Liver (tissue), 9 donors: ENCODE results near the gene GALNTL6. TPM values are rescaled to one million over a fixed set of nuclear protein-coding genes. Genes with fewer than 3 reads are reported as not detected.

Experiments used
- DNase-seq: peaks from one replicate; pipeline ENCODE4 v3.0.0-alpha.2; 2017; ENCODE audit warnings: low spot score
- H3K27ac ChIP-seq, 2 donors: one replicate each; pipeline ENCODE4 v1.7.0; 2013; ENCODE audit warnings: inconsistent platforms in 2 of 2, low read length in 2 of 2, control low read depth in 1 of 2, low read depth in 1 of 2, mild to moderate bottlenecking in 1 of 2
- H3K27me3 ChIP-seq, 4 donors: one replicate each; pipeline versions ENCODE4 v1.6.1 to v1.7.0; 2013; ENCODE audit warnings: low read length in 3 of 4, inconsistent platforms in 1 of 4, mild to moderate bottlenecking in 1 of 4, moderate library complexity in 1 of 4; ENCODE audit not compliant: control insufficient read depth in 4 of 4, insufficient read depth in 4 of 4
- H3K36me3 ChIP-seq, 4 donors: one replicate each; pipeline versions ENCODE4 v1.6.1 to v1.7.0; 2013; ENCODE audit warnings: low read length in 3 of 4, mild to moderate bottlenecking in 3 of 4, low read depth in 1 of 4, moderate library complexity in 1 of 4; ENCODE audit not compliant: control insufficient read depth in 4 of 4, insufficient read depth in 3 of 4
- H3K4me1 ChIP-seq, 4 donors: one replicate each; pipeline versions ENCODE4 v1.6.1 to v1.7.0; 2013; ENCODE audit warnings: low read length in 3 of 4, mild to moderate bottlenecking in 3 of 4, moderate library complexity in 1 of 4; ENCODE audit not compliant: control insufficient read depth in 4 of 4, insufficient read depth in 4 of 4
- H3K4me3 ChIP-seq, 3 donors: one replicate each; pipeline versions ENCODE4 v1.6.1 to v1.7.0; 2013; ENCODE audit warnings: low read length in 3 of 3, control low read depth in 1 of 3, low read depth in 1 of 3, mild to moderate bottlenecking in 1 of 3
- H3K9ac ChIP-seq, 2 donors: one replicate each; pipeline ENCODE4 v1.7.0; 2013; ENCODE audit warnings: low read length in 2 of 2, mild to moderate bottlenecking in 2 of 2, moderate library complexity in 2 of 2, control low read depth in 1 of 2, low read depth in 1 of 2
- H3K9me3 ChIP-seq, 4 donors: one replicate each; pipeline versions ENCODE4 v1.6.1 to v1.7.0; 2013; ENCODE audit warnings: low read length in 3 of 4; ENCODE audit not compliant: control insufficient read depth in 4 of 4
- CTCF ChIP-seq: fragments of 150-350 bp; IDR thresholded peaks from 2 replicates; pipeline ENCODE4 v1.5.1; 2017; ENCODE audit warnings: improper control_type of control experiment, low read depth, low read length; ENCODE audit not compliant: missing input control
- EGR1 ChIP-seq, 2 donors: IDR thresholded peaks; 2 replicates each; pipeline ENCODE4 v1.6.1; 2016 to 2018; ENCODE audit warnings: antibody characterized with exemption in 2 of 2, low read depth in 2 of 2
- FOXA1 ChIP-seq: IDR thresholded peaks from 2 replicates; pipeline ENCODE4 v1.6.1; 2016; ENCODE audit warnings: antibody characterized with exemption
- FOXA2 ChIP-seq: IDR thresholded peaks from 2 replicates; pipeline ENCODE4 v1.6.1; 2016; ENCODE audit warnings: antibody characterized with exemption
- JUND ChIP-seq, 2 donors: IDR thresholded peaks; 2 replicates each; pipeline ENCODE4 v1.6.1; 2016; ENCODE audit warnings: antibody characterized with exemption in 2 of 2
- MAX ChIP-seq: IDR thresholded peaks from 2 replicates; pipeline ENCODE4 v1.6.1; 2016; ENCODE audit warnings: antibody characterized with exemption
- NR2F2 ChIP-seq: IDR thresholded peaks from 2 replicates; pipeline ENCODE4 v1.6.1; 2016; ENCODE audit warnings: antibody characterized with exemption
- REST ChIP-seq: IDR thresholded peaks from 2 replicates; pipeline ENCODE4 v1.6.1; 2016; ENCODE audit warnings: antibody characterized with exemption, mild to moderate bottlenecking
- RXRA ChIP-seq, 2 donors: IDR thresholded peaks; 2 replicates each; pipeline ENCODE4 v1.6.1; 2017 to 2018; ENCODE audit warnings: antibody characterized with exemption in 2 of 2, mild to moderate bottlenecking in 1 of 2
- SP1 ChIP-seq: IDR thresholded peaks from 2 replicates; pipeline ENCODE4 v1.6.1; 2018; ENCODE audit warnings: antibody characterized with exemption, mild to moderate bottlenecking
- TAF1 ChIP-seq: conservative IDR thresholded peaks from 2 replicates; pipeline ENCODE4 v1.6.1; 2016; ENCODE audit warnings: antibody characterized with exemption, mild to moderate bottlenecking
- YY1 ChIP-seq: IDR thresholded peaks from 2 replicates; pipeline ENCODE4 v1.6.1; 2016; ENCODE audit warnings: antibody characterized with exemption, mild to moderate bottlenecking
- WGBS: extraction: QIAGEN DNeasy Blood & Tissue Kit; methylation state at CpG from one replicate; pipeline ENCODE4 v1.1.7; 2013; 5-methylcytosine and 5-hydroxymethylcytosine counted together
- polyA plus RNA-seq, 2 donors: library from polyadenylated mRNA; stranded (reverse) in 1 of 2; unstranded in 1 of 2; fragments of 200-250 nt in 1 of 2; fragments of >200 nt in 1 of 2; fragmentation: Nextera tagmentation in 1 of 2; extraction: Ambion mirVana in 1 of 2; gene quantifications; one replicate each; pipeline versions ENCODE4 v1.2.1 to v1.2.3, GENCODE V29; 2013 to 2015
- total RNA-seq, 2 donors: library from RNA; depleted of rRNA; stranded (reverse); fragments of >200 nt; gene quantifications; one replicate each; pipeline ENCODE4 v1.2.3, GENCODE V29; 2014
- TF ChIP-seq, protein P1 (sequence below): IDR thresholded peaks from 2 replicates; pipeline ENCODE4 v1.6.1; 2016; ENCODE audit warnings: antibody characterized with exemption
- TF ChIP-seq, protein P2 (sequence below): IDR thresholded peaks from 2 replicates; pipeline ENCODE4 v1.6.1; 2016; ENCODE audit warnings: antibody characterized with exemption
- donor health status: healthy.
- donor health status: healthy.
- donor health status: healthy.
- donor health status: healthy.
- donor health status: healthy.

The GALNTL6 gene
- total and polyA plus RNA-seq, 4 donors, result 0.06 to 0.08 TPM; not detected in 2

DNA sequence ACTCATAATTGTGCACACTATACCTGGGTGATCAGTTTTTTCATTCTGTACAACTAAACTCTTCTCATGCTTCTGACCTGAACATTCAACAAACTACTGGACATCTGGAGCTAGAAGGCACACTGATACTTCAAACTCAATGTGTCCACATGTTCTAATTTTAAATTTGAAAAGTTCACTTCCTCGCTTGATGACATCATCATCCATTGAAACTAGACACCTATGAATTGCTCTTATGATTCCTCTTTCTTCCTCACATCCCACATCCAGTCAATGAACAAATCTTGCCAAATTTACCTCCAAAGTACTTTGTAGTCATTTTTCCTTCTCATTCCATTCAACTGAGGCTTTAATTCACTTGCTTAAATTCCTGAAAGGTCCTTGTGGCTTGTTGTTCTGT is 549.4 kb downstream of the GALNTL6 start:
- Histone ChIP-seq H3K9ac (no peak overlapping the region), H3K9me3 (no peaks in the 10 kb centered on the region), H3K4me1 (no peaks in the 10 kb centered on the region), H3K27me3 (no peaks in the 10 kb centered on the region), H3K36me3 (no peaks in the 10 kb centered on the region), H3K27ac (no peak overlapping the region), H3K4me3 (no peak overlapping the region)
- no peak for DNase-seq
- no peak for TF ChIP-seq SP1
- TF ChIP-seq YY1, result no peak
- TF ChIP-seq NR2F2, result no peak
- no peak for TF ChIP-seq CTCF
- TF ChIP-seq RXRA (IDR thresholded peaks at IDR 0.05), result no peak
- TF ChIP-seq TAF1, result no peak
- no peak for TF ChIP-seq EGR1 (IDR thresholded peaks at IDR 0.05; ENCODE audit: low read depth in 2 of 2)
- TF ChIP-seq REST, result no peak
- TF ChIP-seq, protein P1, sequence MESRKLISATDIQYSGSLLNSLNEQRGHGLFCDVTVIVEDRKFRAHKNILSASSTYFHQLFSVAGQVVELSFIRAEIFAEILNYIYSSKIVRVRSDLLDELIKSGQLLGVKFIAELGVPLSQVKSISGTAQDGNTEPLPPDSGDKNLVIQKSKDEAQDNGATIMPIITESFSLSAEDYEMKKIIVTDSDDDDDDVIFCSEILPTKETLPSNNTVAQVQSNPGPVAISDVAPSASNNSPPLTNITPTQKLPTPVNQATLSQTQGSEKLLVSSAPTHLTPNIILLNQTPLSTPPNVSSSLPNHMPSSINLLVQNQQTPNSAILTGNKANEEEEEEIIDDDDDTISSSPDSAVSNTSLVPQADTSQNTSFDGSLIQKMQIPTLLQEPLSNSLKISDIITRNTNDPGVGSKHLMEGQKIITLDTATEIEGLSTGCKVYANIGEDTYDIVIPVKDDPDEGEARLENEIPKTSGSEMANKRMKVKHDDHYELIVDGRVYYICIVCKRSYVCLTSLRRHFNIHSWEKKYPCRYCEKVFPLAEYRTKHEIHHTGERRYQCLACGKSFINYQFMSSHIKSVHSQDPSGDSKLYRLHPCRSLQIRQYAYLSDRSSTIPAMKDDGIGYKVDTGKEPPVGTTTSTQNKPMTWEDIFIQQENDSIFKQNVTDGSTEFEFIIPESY, result no peak
- 72% methylated on average over 1 of the region's 1 CpG for WGBS

DNA sequence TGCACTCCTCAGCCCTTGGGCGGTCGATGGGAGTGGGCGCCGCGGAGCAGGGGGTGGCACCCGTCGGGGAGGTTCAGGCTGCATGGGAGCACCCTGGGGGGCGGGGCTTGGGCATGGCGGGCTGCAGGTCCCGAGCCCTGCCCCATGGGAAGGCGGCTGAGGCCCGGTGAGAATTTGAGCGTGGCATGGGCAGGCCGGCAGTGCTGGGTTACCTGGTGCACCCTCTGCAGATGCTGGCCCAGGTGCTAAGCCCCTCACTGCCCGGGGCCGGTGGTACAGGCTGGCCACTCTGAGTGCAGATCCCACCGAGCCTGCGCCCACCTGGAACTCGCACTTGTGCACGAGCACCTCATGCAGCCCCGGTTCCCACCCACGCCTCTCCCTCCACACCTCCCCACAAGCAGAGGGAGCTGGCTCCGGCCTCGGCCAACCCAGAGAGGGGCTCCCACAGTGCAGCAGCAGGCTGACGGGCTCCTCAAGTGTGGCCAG is 556.3 kb downstream of the GALNTL6 start:
- Histone ChIP-seq H3K9me3 (peaks cover 0 to 2% (median 0%) of the 10 kb centered on the region in 4 donors), H3K4me3 (no peak overlapping the region), H3K36me3 (no peaks in the 10 kb centered on the region), H3K27me3 (no peaks in the 10 kb centered on the region), H3K4me1 (no peaks in the 10 kb centered on the region), H3K9ac (no peak overlapping the region), H3K27ac (no peak overlapping the region)
- 89% methylated on average over 25 of the region's 25 CpGs for WGBS
- DNase-seq, result no peak
- TF ChIP-seq NR2F2 (no peak), FOXA2 (no peak), CTCF (no peak), YY1 (no peak), SP1 (no peak), RXRA (IDR thresholded peaks at IDR 0.05) (no peak), JUND (IDR thresholded peaks at IDR 0.05) (no peak), REST (no peak), FOXA1 (no peak), EGR1 (IDR thresholded peaks at IDR 0.05; ENCODE audit: low read depth in 2 of 2) (no peak), TAF1 (no peak), MAX (no peak)
- TF ChIP-seq, protein P2, sequence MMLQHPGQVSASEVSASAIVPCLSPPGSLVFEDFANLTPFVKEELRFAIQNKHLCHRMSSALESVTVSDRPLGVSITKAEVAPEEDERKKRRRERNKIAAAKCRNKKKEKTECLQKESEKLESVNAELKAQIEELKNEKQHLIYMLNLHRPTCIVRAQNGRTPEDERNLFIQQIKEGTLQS, result no peak
- TF ChIP-seq, protein P1, result no peak
